GM12891 (cell line): Measurements from ENCODE around the gene CYSRT1.

Source experiments
- POLR2A ChIP-seq: IDR thresholded peaks from 2 replicates; pipeline ENCODE4 v1.6.1; 2011; ENCODE audit warnings: low read depth, low read length, control low read depth
- POLR2AphosphoS5 ChIP-seq: IDR thresholded peaks from 2 replicates; pipeline ENCODE4 v1.6.1; 2011; ENCODE audit warnings: low read depth, low read length, control low read depth
- POU2F2 ChIP-seq: IDR thresholded peaks from 2 replicates; pipeline ENCODE4 v1.6.1; 2011; ENCODE audit warnings: low read depth, mild to moderate bottlenecking, control low read depth, low read length, moderate library complexity

DNA sequence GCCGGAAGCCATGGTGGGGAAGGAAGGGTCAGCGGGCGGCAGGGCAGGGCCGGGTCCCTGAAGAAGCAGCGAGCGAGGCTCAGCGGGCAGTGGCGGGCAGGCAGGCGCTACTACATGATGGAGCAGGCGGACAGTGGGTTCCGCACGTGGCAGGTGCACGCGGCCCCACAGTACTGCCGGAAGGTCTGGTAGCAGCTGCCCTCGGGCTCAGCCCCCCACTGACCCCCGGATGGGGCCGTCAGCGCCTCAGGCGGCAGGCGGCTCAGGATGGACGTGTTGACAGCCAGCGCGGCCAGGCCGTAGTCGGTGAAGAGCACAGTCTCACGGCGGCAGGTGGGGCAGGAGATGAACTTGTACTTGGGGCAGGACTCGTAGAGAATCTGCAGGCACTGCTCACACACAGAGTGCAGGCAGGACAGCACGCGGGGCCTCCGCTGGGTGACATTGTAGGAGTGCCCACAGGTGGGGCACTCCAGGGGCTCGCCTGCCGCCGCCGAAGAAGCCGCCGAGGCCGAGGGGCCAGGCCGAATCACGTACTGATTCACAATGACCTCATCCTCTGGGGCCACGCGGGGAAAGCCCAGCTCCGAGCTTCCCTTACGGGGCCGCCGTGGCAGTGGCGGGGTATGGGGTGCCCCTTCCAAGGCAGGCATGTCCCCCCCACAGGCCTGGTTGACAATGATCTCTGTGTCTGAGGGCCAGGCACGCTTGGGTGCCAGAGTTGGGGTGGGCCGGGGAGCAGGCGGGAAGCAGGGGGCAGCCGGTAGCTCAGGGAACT is 4.5 kb upstream of the CYSRT1 start:
- TF ChIP-seq POLR2AphosphoS5 (no peak), POLR2A (no peak), POU2F2 (no peak)
